Stimulated activated naive CD4-positive, alpha-beta T cell treated with Interleukin-2 at 50 U/mL for 16 hours (primary cell): ENCODE measurements around the gene LSS.
"Not testable (repeated sequence)": the region's sequence is repeated elsewhere in the genome, so short reads cannot be mapped to it uniquely, and the experiment has no call there.

Experiments
- DNase-seq: peaks from one replicate; lab custom pipeline; 2025; lab: John Stamatoyannopoulos, UW

Gene LSS

GRCh38 chr21:46205166-46205565 lies 23.4 kb downstream of the LSS start:
- DNase-seq: no peak

GRCh38 chr21:46203203-46203600 lies 25.4 kb downstream of the LSS start:
- no peak for DNase-seq

- DNase-seq: no peak
Observed at GRCh38 chr21:46202592-46203202, 25.9 kb downstream of the LSS start.

DNA sequence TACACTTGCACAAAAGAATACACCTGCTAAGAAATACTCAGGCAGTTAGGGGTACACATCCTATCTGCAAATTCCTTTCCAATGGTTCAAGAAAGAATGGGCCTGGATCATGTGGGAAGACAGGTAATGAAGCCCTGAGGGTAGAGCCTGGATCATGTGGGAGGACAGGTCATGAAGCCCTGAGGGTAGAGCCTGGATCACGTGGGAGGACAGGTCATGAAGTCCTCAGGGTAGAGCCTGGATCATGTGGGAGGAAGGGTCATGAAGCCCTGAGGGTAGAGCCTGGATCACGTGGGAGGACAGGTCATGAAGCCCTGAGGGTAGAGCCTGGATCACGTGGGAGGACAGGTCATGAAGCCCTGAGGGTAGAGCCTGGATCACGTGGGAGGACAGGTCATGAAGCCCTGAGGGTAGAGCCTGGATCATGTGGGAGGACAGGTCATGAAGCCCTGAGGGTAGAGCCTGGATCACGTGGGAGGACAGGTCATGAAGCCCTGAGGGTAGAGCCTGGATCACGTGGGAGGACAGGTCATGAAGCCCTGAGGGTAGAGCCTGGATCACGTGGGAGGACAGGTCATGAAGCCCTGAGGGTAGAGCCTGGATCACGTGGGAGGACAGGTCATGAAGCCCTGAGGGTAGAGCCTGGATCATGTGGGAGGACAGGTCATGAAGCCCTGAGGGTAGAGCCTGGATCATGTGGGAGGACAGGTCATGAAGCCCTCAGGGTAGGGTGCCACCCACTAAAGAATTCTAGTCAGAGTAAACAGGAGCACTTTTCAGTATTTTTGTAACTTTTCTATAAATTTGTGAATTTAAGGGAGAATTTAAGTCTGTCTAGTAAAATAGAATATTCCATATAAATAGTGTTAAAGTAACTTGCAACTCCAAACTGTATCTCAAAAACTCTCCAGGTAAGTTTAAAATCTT lies 27.4 kb downstream of the LSS start:
- not testable (repeated sequence) for DNase-seq

- DNase-seq: no peak
Observed at GRCh38 chr21:46199436-46200373, 28.9 kb downstream of the LSS start.

DNA sequence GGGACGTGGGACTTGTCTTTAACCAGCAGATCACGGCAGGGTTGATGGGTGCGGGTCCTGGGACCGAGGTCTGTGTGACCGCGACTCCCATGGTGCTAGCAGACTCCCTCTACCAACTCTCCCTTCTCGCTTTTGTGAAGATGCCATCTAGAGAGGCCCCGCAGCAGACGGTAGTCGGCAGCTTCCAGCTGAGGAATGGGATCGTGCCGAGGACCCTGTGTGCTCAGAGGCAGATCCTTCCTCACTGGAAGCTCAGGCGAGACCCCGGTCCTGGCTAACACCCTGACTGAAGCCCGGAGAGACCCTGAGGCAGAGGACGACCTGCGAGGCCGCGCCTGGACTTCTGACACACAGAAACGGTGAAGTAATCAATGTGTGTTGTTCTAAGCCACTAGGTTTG lies 31.8 kb downstream of the LSS start:
- no peak for DNase-seq

GRCh38 chr21:46195595-46196195 lies 32.9 kb downstream of the LSS start:
- DNase-seq: no peak

- no peak for DNase-seq
Observed at GRCh38 chr21:46194374-46195334, 33.9 kb downstream of the LSS start.

- no peak for DNase-seq
Observed at GRCh38 chr21:46193829-46194373, 34.7 kb downstream of the LSS start.

DNA sequence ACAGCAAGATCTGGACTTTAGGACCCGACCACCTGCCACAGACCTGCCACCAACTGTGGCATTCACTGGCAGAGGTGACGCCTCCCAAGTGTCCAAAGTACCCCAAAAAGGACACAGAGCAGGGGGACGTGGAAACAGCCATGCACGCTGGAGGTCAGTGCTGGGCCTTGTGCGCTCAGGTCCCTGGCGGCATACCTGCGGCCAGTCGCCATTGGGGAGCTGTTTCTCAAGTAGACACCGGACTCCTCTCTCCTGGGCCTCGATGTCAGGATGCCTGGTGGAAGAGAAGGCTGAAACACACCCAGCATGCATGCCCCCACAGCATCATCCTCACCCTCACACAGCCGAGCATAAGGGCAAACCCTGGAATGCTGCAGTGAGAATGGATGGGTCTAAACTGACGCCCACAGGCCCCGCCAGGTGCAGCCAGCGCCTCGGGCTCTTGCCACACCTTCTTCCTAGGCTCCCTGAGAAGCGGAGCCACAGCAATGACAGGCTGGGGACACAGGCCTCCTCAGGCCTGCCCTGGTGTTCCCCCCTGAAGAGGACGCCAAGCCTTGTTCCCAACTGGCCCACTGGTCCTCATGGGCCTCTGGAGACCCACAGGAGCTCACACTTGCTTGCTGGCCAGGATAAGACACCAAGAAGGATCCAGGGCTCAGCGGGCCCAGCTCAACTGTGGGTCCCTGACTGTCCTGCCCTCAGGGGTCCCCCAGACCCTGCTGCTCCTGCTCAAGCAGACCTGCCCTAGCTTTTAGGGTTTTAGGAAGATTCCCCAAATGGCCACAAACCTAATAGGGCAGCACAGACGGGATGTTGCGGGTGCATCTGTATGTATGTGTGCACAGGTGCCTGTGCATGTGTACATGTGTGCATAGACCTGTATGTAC lies 36.6 kb downstream of the LSS start:
- DNase-seq: no peak

GRCh38 chr21:46191257-46191685 lies 37.3 kb downstream of the LSS start:
- no peak for DNase-seq

GRCh38 chr21:46190491-46191131 lies 38.0 kb downstream of the LSS start:
- DNase-seq: no peak

GRCh38 chr21:46189959-46190490 lies 38.5 kb downstream of the LSS start:
- DNase-seq: no peak

DNA sequence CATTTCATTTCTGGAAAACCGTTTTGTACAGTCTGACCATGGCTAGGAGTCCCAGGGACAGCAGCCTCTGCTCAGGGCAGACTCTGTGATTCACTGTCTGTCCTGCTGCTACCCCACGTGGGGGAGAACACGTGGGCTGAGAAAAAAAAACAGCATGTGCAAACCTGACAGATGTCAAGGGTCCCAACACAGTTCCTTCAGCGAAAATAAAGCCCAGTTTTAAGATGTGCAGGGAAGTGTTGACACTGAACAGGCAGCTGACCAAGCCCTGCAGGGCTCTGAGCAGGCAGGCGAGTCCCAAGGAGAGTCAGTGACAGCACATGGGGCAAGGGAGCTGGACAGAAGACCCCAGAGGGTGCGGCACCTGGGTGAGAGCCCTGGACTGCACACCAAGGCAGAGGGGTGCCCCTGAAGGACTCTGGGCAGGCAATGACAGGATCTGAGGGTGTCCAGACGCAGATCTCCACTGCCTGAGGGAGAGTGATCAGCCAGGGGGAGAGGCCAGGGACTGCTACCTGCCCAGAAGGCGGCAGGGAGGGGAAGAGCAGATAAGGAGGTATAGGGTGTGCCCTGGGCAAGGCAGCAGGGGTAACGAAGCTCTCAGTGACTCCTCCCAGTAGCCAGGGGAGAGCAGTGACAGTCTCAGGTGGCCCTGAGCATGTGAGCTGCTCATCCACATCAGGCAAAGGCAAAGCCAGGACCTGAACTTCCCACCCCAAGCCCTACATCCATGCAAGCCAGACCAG lies 39.2 kb downstream of the LSS start:
- DNase-seq: no peak

- no peak for DNase-seq
Observed at GRCh38 chr21:46188226-46189212, 40.1 kb downstream of the LSS start.

DNA sequence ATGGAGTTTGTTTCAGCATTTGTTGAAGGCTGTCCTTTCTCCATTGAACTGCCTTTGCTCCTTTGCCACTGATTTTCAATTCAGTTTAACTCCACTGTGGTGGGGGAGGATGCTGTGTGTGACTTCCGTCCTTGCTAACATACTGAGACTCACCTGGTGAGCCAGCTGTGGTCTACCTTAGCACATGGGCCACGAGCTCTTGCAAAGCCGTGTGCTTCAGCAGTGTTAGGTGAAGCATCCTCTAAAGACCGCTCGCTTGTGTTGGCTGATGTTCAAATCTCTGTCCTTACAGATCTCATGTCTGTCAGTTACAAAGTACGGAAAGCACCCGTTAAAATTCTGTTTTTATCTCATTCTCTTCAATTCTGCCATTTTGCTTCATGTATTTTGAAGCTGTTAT lies 40.8 kb downstream of the LSS start:
- DNase-seq: no peak

DNA sequence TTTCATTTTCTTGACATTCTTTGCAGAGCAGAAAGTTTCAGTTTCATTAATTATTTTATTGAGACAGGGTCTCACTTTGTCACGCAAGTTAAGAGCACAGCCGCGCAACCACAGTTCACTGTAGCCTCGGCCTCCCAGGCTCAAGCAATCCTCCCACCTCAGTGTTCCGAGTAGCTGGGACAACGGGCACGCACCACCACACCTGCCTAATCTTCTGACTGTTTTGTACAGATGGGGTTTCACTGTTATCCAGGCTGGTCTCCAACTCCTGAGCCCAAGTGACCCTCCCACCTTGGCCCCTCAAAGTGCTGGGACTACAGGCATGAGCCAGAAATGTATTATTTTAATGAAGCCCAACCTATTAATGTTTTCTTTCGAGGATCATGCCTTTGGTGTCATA lies 41.3 kb downstream of the LSS start:
- no peak for DNase-seq
